ENCODE results near the gene ZNF319.

The ZNF319 gene

DNA sequence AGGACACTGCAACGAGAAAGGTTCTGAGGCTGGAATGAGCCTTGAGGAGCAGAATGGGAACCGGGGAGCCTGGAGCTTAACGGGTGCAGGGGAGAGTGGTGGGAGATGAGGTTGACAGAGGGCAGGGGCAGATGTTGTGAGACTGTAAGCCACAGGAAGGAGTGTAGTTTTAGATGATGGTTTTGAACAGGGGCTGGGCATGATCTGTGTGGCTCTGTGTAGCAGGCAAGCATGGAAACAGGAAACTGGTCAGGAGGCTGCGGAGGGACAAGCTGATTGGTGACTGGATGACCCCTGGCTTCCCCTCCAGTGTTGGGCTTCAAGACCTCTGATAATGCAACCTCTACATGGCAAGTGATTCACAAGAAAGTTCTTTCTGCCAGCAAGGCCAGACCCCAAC is 28.2 kb downstream of the ZNF319 start:
- DNase-seq, result no peak
- H3K79me1 ChIP-seq (ENCODE audit: low read length), result no peaks in the 10 kb centered on the region
- no peaks in the 10 kb centered on the region for H3K79me2 ChIP-seq (ENCODE audit: control insufficient read depth, insufficient read depth, low read length)
- H3K56ac ChIP-seq (ENCODE audit: low read length), result no peak overlapping the region
- H4K8ac ChIP-seq (ENCODE audit: low read depth, low read length), result no peak overlapping the region
- H2AK5ac ChIP-seq (ENCODE audit: low read length), result no peak overlapping the region
- H3K27ac ChIP-seq (ENCODE audit: low read depth, low read length), result no peak overlapping the region
- no peak overlapping the region for H3K23ac ChIP-seq (ENCODE audit: low read length)
- H2BK120ac ChIP-seq (ENCODE audit: low read depth, low read length), result no peak overlapping the region
- H2BK15ac ChIP-seq (replicated peaks; ENCODE audit: low read depth), result no peak overlapping the region
- no peak overlapping the region for H3K4me3 ChIP-seq (ENCODE audit: low read length)
- H2BK5ac ChIP-seq (ENCODE audit: low read length), result no peak overlapping the region
- no peak overlapping the region for H4K5ac ChIP-seq (ENCODE audit: low read length)
- no peaks in the 10 kb centered on the region for H3K4me1 ChIP-seq (ENCODE audit: control insufficient read depth, low read depth, low read length)
- H3K18ac ChIP-seq (ENCODE audit: low read length), result no peak overlapping the region
- H3K27me3 ChIP-seq (ENCODE audit: insufficient read depth, low read length, poor library complexity), result no peaks in the 10 kb centered on the region
- no peak overlapping the region for H3K4ac ChIP-seq (ENCODE audit: low read depth, low read length)
- H3K4me2 ChIP-seq (ENCODE audit: low read length), result no peak overlapping the region
- no peaks in the 10 kb centered on the region for H3K36me3 ChIP-seq (ENCODE audit: control insufficient read depth, insufficient read depth, low read length)
- WGBS (ENCODE audit: extremely low coverage, insufficient coverage, low lambda C conversion rate), result no CpG with 5 or more reads among the region's 4 CpGs
- H3K9ac ChIP-seq (ENCODE audit: low read length), result no peak overlapping the region

- no peak overlapping the region for H3K4me3 ChIP-seq (ENCODE audit: low read length)
Observed at GRCh38 chr16:57971848-57972247, 28.6 kb downstream of the ZNF319 start.

DNA sequence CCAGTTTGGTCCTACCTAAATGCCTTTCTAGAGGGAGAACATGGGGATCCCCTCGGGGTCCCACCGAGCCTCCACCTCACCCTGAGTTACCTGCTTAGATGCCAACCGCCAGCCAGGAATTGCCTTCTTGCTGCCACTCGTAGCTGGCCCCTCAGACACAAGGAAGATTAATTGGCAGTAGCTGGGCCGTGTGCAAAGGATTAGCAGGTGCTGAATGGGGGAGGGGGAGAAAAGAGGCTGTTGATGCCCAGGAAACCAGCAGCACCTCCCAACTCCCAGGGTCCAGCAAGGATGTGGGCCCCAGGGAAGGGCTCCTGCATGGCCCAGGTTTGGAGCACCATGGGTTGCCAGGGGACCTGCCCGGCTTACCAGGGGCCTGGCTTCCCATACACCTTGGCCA is 29.5 kb downstream of the ZNF319 start, which contains the start of gene CNGB1:
TSS of gene CNGB1 (minus strand) at position 159 of the 400 bp plus-strand sequence. CDS start 3,842 bp downstream, outside the sequence.
- DNase-seq, result no peak
- Histone ChIP-seq H4K5ac (ENCODE audit: low read length) (no peak within 1 kb of the TSS), H3K9ac (ENCODE audit: low read length) (no peak within 1 kb of the TSS), H3K56ac (ENCODE audit: low read length) (no peak within 1 kb of the TSS), H3K4me1 (ENCODE audit: control insufficient read depth, low read depth, low read length) (no peaks in the 10 kb centered on the region), H3K79me1 (ENCODE audit: low read length) (no peaks in the 10 kb centered on the region), H3K27me3 (ENCODE audit: insufficient read depth, low read length, poor library complexity) (no peaks in the 10 kb centered on the region), H3K23ac (ENCODE audit: low read length) (no peak within 1 kb of the TSS), H2BK5ac (ENCODE audit: low read length) (no peak within 1 kb of the TSS), H3K4me3 (ENCODE audit: low read length) (no peak within 1 kb of the TSS), H2BK120ac (ENCODE audit: low read depth, low read length) (no peak within 1 kb of the TSS), H3K36me3 (ENCODE audit: control insufficient read depth, insufficient read depth, low read length) (no peaks in the 10 kb centered on the region), H3K27ac (ENCODE audit: low read depth, low read length) (no peak within 1 kb of the TSS), H2AK5ac (ENCODE audit: low read length) (no peak within 1 kb of the TSS), H3K4ac (ENCODE audit: low read depth, low read length) (no peak within 1 kb of the TSS), H3K79me2 (ENCODE audit: control insufficient read depth, insufficient read depth, low read length) (no peaks in the 10 kb centered on the region), H4K8ac (ENCODE audit: low read depth, low read length) (no peak within 1 kb of the TSS), H2BK15ac (replicated peaks; ENCODE audit: low read depth) (no peak within 1 kb of the TSS), H3K4me2 (ENCODE audit: low read length) (no peak within 1 kb of the TSS), H3K18ac (ENCODE audit: low read length) (no peak within 1 kb of the TSS)
- no CpG with 5 or more reads among the region's 6 CpGs for WGBS (ENCODE audit: extremely low coverage, insufficient coverage, low lambda C conversion rate)

More at GRCh38 chr16:57971848-57972247, 28.6 kb downstream of the ZNF319 start:
- Histone ChIP-seq H3K79me1 (ENCODE audit: low read length) (no peaks in the 10 kb centered on the region), H2BK15ac (replicated peaks; ENCODE audit: low read depth) (no peak overlapping the region), H3K23ac (ENCODE audit: low read length) (no peak overlapping the region), H2BK5ac (ENCODE audit: low read length) (no peak overlapping the region), H3K27ac (ENCODE audit: low read depth, low read length) (no peak overlapping the region), H3K79me2 (ENCODE audit: control insufficient read depth, insufficient read depth, low read length) (no peaks in the 10 kb centered on the region), H4K5ac (ENCODE audit: low read length) (no peak overlapping the region), H3K4ac (ENCODE audit: low read depth, low read length) (no peak overlapping the region), H2BK120ac (ENCODE audit: low read depth, low read length) (no peak overlapping the region), H2AK5ac (ENCODE audit: low read length) (no peak overlapping the region), H3K4me1 (ENCODE audit: control insufficient read depth, low read depth, low read length) (no peaks in the 10 kb centered on the region), H4K8ac (ENCODE audit: low read depth, low read length) (no peak overlapping the region), H3K4me2 (ENCODE audit: low read length) (no peak overlapping the region), H3K56ac (ENCODE audit: low read length) (no peak overlapping the region), H3K18ac (ENCODE audit: low read length) (no peak overlapping the region), H3K9ac (ENCODE audit: low read length) (no peak overlapping the region), H3K27me3 (ENCODE audit: insufficient read depth, low read length, poor library complexity) (no peaks in the 10 kb centered on the region), H3K36me3 (ENCODE audit: control insufficient read depth, insufficient read depth, low read length) (no peaks in the 10 kb centered on the region)
- WGBS (ENCODE audit: extremely low coverage, insufficient coverage, low lambda C conversion rate), result no CpG with 5 or more reads among the region's 1 CpG
- DNase-seq, result no peak

GRCh38 chr16:57970319-57970718 is 30.2 kb downstream of the ZNF319 start:
- no peaks in the 10 kb centered on the region for H3K4me1 ChIP-seq (ENCODE audit: control insufficient read depth, low read depth, low read length)
- H3K27me3 ChIP-seq (ENCODE audit: insufficient read depth, low read length, poor library complexity), result no peaks in the 10 kb centered on the region
- H3K79me2 ChIP-seq (ENCODE audit: control insufficient read depth, insufficient read depth, low read length), result no peaks in the 10 kb centered on the region
- H3K4me3 ChIP-seq (ENCODE audit: low read length), result no peak overlapping the region
- no peak overlapping the region for H2BK120ac ChIP-seq (ENCODE audit: low read depth, low read length)
- no peak overlapping the region for H2AK5ac ChIP-seq (ENCODE audit: low read length)
- H2BK15ac ChIP-seq (replicated peaks; ENCODE audit: low read depth), result no peak overlapping the region
- H3K23ac ChIP-seq (ENCODE audit: low read length), result no peak overlapping the region
- H3K4ac ChIP-seq (ENCODE audit: low read depth, low read length), result no peak overlapping the region
- H3K79me1 ChIP-seq (ENCODE audit: low read length), result no peaks in the 10 kb centered on the region
- H3K56ac ChIP-seq (ENCODE audit: low read length), result no peak overlapping the region
- H3K9ac ChIP-seq (ENCODE audit: low read length), result no peak overlapping the region
- no peak overlapping the region for H3K4me2 ChIP-seq (ENCODE audit: low read length)
- no CpG with 5 or more reads among the region's 13 CpGs for WGBS (ENCODE audit: extremely low coverage, insufficient coverage, low lambda C conversion rate)
- H2BK5ac ChIP-seq (ENCODE audit: low read length), result no peak overlapping the region
- H4K8ac ChIP-seq (ENCODE audit: low read depth, low read length), result no peak overlapping the region
- H3K18ac ChIP-seq (ENCODE audit: low read length), result no peak overlapping the region
- H3K27ac ChIP-seq (ENCODE audit: low read depth, low read length), result no peak overlapping the region
- DNase-seq, result no peak
- H4K5ac ChIP-seq (ENCODE audit: low read length), result no peak overlapping the region
- H3K36me3 ChIP-seq (ENCODE audit: control insufficient read depth, insufficient read depth, low read length), result no peaks in the 10 kb centered on the region

- Histone ChIP-seq H3K79me1 (ENCODE audit: low read length) (no peaks in the 10 kb centered on the region), H2BK5ac (ENCODE audit: low read length) (no peak overlapping the region), H3K4me1 (ENCODE audit: control insufficient read depth, low read depth, low read length) (no peaks in the 10 kb centered on the region), H3K18ac (ENCODE audit: low read length) (no peak overlapping the region), H3K4me3 (ENCODE audit: low read length) (no peak overlapping the region), H2BK15ac (replicated peaks; ENCODE audit: low read depth) (no peak overlapping the region), H3K9ac (ENCODE audit: low read length) (no peak overlapping the region), H3K79me2 (ENCODE audit: control insufficient read depth, insufficient read depth, low read length) (no peaks in the 10 kb centered on the region), H3K36me3 (ENCODE audit: control insufficient read depth, insufficient read depth, low read length) (no peaks in the 10 kb centered on the region), H3K4ac (ENCODE audit: low read depth, low read length) (no peak overlapping the region), H3K27me3 (ENCODE audit: insufficient read depth, low read length, poor library complexity) (no peaks in the 10 kb centered on the region), H4K8ac (ENCODE audit: low read depth, low read length) (no peak overlapping the region), H3K23ac (ENCODE audit: low read length) (no peak overlapping the region), H3K4me2 (ENCODE audit: low read length) (no peak overlapping the region), H2AK5ac (ENCODE audit: low read length) (no peak overlapping the region), H4K5ac (ENCODE audit: low read length) (no peak overlapping the region), H3K56ac (ENCODE audit: low read length) (no peak overlapping the region), H2BK120ac (ENCODE audit: low read depth, low read length) (no peak overlapping the region), H3K27ac (ENCODE audit: low read depth, low read length) (no peak overlapping the region)
- no CpG with 5 or more reads among the region's 10 CpGs for WGBS (ENCODE audit: extremely low coverage, insufficient coverage, low lambda C conversion rate)
- no peak for DNase-seq
Observed at GRCh38 chr16:57969451-57970123, 30.9 kb downstream of the ZNF319 start.

- Histone ChIP-seq H3K4me1 (ENCODE audit: control insufficient read depth, low read depth, low read length) (no peaks in the 10 kb centered on the region), H3K79me2 (ENCODE audit: control insufficient read depth, insufficient read depth, low read length) (no peaks in the 10 kb centered on the region), H2BK5ac (ENCODE audit: low read length) (no peak overlapping the region), H2AK5ac (ENCODE audit: low read length) (no peak overlapping the region), H3K79me1 (ENCODE audit: low read length) (no peaks in the 10 kb centered on the region), H3K4me2 (ENCODE audit: low read length) (no peak overlapping the region), H3K9ac (ENCODE audit: low read length) (no peak overlapping the region), H3K36me3 (ENCODE audit: control insufficient read depth, insufficient read depth, low read length) (no peaks in the 10 kb centered on the region), H4K5ac (ENCODE audit: low read length) (no peak overlapping the region), H2BK15ac (replicated peaks; ENCODE audit: low read depth) (no peak overlapping the region), H3K56ac (ENCODE audit: low read length) (no peak overlapping the region), H3K4ac (ENCODE audit: low read depth, low read length) (no peak overlapping the region), H3K4me3 (ENCODE audit: low read length) (no peak overlapping the region), H3K23ac (ENCODE audit: low read length) (no peak overlapping the region), H4K8ac (ENCODE audit: low read depth, low read length) (no peak overlapping the region), H3K27ac (ENCODE audit: low read depth, low read length) (no peak overlapping the region), H3K18ac (ENCODE audit: low read length) (no peak overlapping the region), H3K27me3 (ENCODE audit: insufficient read depth, low read length, poor library complexity) (no peaks in the 10 kb centered on the region), H2BK120ac (ENCODE audit: low read depth, low read length) (no peak overlapping the region)
- DNase-seq, result no peak
Observed at GRCh38 chr16:57967916-57968315, 32.6 kb downstream of the ZNF319 start.
